RWPE2 (cell line): Measurements from ENCODE around the gene SOS1.

Source experiments
- ATAC-seq: fragments of 200-7000 bp; cut with Tn5 transposase; 3 replicates; pipeline ENCODE4 v1.9.1; 2021; ENCODE audit warnings: low read depth
- DNase-seq: peaks from one replicate; pipeline ENCODE4 v3.0.0-alpha.2; 2020; ENCODE audit warnings: low spot score
- H3K27ac ChIP-seq: fragments of 450-650 bp; 2 replicates; pipeline ENCODE4 v1.5.1; 2017; ENCODE audit warnings: mild to moderate bottlenecking; ENCODE audit not compliant: poor library complexity, severe bottlenecking
- H3K27me3 ChIP-seq: fragments of 250-450 bp; sonication (Bioruptor Pico); 2 replicates; pipeline ENCODE4 v1.5.1; 2021; ENCODE audit warnings: mild to moderate bottlenecking, moderate library complexity; ENCODE audit not compliant: insufficient read depth, poor library complexity, severe bottlenecking
- H3K36me3 ChIP-seq: fragments of 250-450 bp; sonication (Bioruptor Pico); 2 replicates; pipeline ENCODE4 v1.5.1; 2020; ENCODE audit warnings: low read depth, mild to moderate bottlenecking, moderate library complexity
- H3K4me1 ChIP-seq: fragments of 250-450 bp; sonication (Bioruptor Pico); 2 replicates; pipeline ENCODE4 v1.5.1; 2021; ENCODE audit warnings: mild to moderate bottlenecking, moderate library complexity; ENCODE audit not compliant: insufficient read depth, poor library complexity, severe bottlenecking
- H3K4me3 ChIP-seq: fragments of 250-450 bp; sonication (Bioruptor Pico); 2 replicates; pipeline ENCODE4 v1.5.1; 2021; ENCODE audit warnings: mild to moderate bottlenecking, moderate library complexity; ENCODE audit not compliant: severe bottlenecking
- H3K9me3 ChIP-seq: fragments of 250-450 bp; sonication (Bioruptor Pico); 2 replicates; pipeline ENCODE4 v1.5.1; 2021; ENCODE audit warnings: mild to moderate bottlenecking, moderate library complexity; ENCODE audit not compliant: severe bottlenecking
- CTCF ChIP-seq: fragments of 450-650 bp; IDR thresholded peaks from one replicate; pipeline ENCODE4 v1.5.1; 2017; ENCODE audit warnings: mild to moderate bottlenecking, moderate library complexity; ENCODE audit not compliant: poor library complexity, severe bottlenecking

SOS1 gene

GRCh38 chr2:39135690-39136259 lies 14.9 kb upstream of the SOS1 start:
- no peaks in the 10 kb centered on the region for H3K9me3 ChIP-seq
- H3K4me3 ChIP-seq: no peak overlapping the region
- H3K36me3 ChIP-seq: no peaks in the 10 kb centered on the region
- no peak for ATAC-seq
- peaks cover 3% of the 10 kb centered on the region for H3K4me1 ChIP-seq
- TF ChIP-seq CTCF: no peak
- no peak for DNase-seq
- H3K27ac ChIP-seq: no peak overlapping the region
- no peaks in the 10 kb centered on the region for H3K27me3 ChIP-seq

DNA sequence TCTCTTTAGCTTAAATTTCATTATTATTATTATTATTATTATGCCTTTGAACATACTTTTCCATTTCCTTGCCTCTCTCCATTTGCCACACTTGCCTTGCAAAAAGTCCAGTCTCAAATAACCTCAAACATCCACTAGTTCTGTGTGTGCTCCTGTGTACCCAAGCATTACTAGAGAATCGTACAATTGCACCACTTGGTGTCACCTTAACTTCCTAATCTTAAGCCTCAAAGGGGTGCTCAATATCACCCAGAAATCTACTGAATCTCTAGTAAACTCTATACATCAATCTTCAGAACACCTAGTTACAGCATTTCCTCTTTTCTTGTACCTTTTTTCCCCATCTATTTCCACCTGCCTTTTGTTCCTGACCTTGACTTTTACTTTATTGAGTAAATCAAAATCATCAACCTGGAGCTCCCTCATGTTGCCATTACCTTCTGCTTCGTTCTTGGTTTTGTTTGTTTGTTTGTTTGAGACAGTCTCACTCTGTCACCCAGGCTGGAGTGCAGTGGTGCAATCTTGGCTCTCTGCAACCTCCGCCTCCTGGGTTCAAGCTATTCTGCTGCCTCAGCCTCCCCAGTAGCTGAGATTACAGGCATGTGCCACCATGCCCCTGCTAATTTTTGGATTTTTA lies 12.5 kb upstream of the SOS1 start:
- TF ChIP-seq CTCF: no peak
- no peaks in the 10 kb centered on the region for H3K27me3 ChIP-seq
- ATAC-seq: no peak
- no peaks in the 10 kb centered on the region for H3K9me3 ChIP-seq
- DNase-seq: no peak
- no peak overlapping the region for H3K27ac ChIP-seq
- no peaks in the 10 kb centered on the region for H3K4me1 ChIP-seq
- H3K36me3 ChIP-seq: no peaks in the 10 kb centered on the region
- H3K4me3 ChIP-seq: no peak overlapping the region

DNA sequence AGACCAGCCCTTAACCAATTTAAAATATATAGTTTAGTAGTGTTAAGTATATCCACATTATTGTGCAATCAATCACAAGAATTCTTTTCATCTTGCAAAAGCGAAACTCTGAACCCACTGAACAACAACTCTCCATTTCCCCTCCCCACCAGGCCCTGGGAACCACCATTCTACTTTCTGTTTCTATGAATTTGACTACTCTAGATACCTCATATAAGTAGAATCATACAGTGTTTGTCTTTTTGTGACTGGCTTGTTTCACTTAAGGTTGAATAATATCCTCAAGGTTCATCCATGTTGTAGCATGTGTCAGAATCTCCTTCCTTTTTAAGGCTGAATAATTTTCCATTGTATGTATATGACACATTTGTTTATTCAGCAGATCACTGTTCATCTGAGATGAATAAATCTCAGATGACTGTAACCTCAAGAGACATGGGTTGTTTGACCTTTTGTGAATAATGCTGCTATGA lies 8.1 kb upstream of the SOS1 start:
- no peak for DNase-seq
- Histone ChIP-seq H3K36me3 (no peaks in the 10 kb centered on the region), H3K4me3 (no peak overlapping the region), H3K27ac (no peak overlapping the region), H3K9me3 (no peaks in the 10 kb centered on the region), H3K27me3 (no peaks in the 10 kb centered on the region), H3K4me1 (peaks cover 5% of the 10 kb centered on the region)
- no peak for ATAC-seq
- no peak for TF ChIP-seq CTCF

- TF ChIP-seq CTCF: no peak
- Histone ChIP-seq H3K9me3 (no peaks in the 10 kb centered on the region), H3K36me3 (no peaks in the 10 kb centered on the region), H3K4me1 (peaks cover 5% of the 10 kb centered on the region), H3K27me3 (no peaks in the 10 kb centered on the region), H3K27ac (no peak overlapping the region), H3K4me3 (no peak overlapping the region)
- no peak for DNase-seq
- no peak for ATAC-seq
These were observed 7.1 kb upstream of the SOS1 start for GRCh38 chr2:39127973-39128372.

- no peak for TF ChIP-seq CTCF
- Histone ChIP-seq H3K4me1 (peaks cover 10% of the 10 kb centered on the region), H3K9me3 (no peaks in the 10 kb centered on the region), H3K27ac (peak overlapping the region; percentile 58), H3K27me3 (no peaks in the 10 kb centered on the region), H3K4me3 (peak overlapping the region; percentile 58), H3K36me3 (no peaks in the 10 kb centered on the region)
- no peak for ATAC-seq
- no peak for DNase-seq
These were observed 3.9 kb upstream of the SOS1 start for GRCh38 chr2:39124746-39125057.
